Right atrium auricular region (tissue), 2 donors: ENCODE measurements around the gene ZNF423. TPM values are rescaled to one million over a fixed set of nuclear protein-coding genes. Genes with fewer than 3 reads are reported as not detected.

Experiments used
- DNase-seq: peaks from one replicate; pipeline ENCODE4 v3.0.0-alpha.2; 2019; ENCODE audit warnings: low spot score
- H3K27ac ChIP-seq, 2 donors: fragments of 200-600 bp; sonication (generic); 1 replicate in 1 of 2; 2 replicates in 1 of 2; pipeline ENCODE4 v1.5.1; 2016 to 2019
- H3K27me3 ChIP-seq, 2 donors: fragments of 200-600 bp; sonication (generic); one replicate each; pipeline versions ENCODE4 v1.5.1 to v1.6.0; 2017 to 2019
- H3K36me3 ChIP-seq: fragments of 200-600 bp; sonication (generic); one replicate; pipeline ENCODE4 v1.5.1; 2016
- H3K4me1 ChIP-seq, 2 donors: fragments of 200-600 bp; sonication (generic); one replicate each; pipeline versions ENCODE4 v1.5.1 to v1.6.0; 2017 to 2019
- H3K4me3 ChIP-seq, 2 donors: fragments of 200-600 bp; sonication (generic); 1 replicate in 1 of 2; 2 replicates in 1 of 2; pipeline ENCODE4 v1.5.1; 2017 to 2019; ENCODE audit warnings: mild to moderate bottlenecking in 1 of 2, moderate library complexity in 1 of 2
- H3K9me3 ChIP-seq, 2 donors: fragments of 200-600 bp; sonication (generic); one replicate each; pipeline ENCODE4 v1.5.1; 2019
- total RNA-seq, 2 donors: library from RNA; depleted of rRNA; stranded (reverse); fragments of >200 nt; gene quantifications; one replicate each; pipeline ENCODE4 v1.1.0, GENCODE V29; 2016
- TF ChIP-seq, protein P1 (sequence below), 2 donors: fragments of 200-600 bp; sonication (generic); IDR thresholded peaks; one replicate each; pipeline ENCODE4 v1.5.1; 2019; ENCODE audit warnings: antibody characterized with exemption in 2 of 2

Gene ZNF423
- total RNA-seq, 2 donors from 2014 or later, result 8.5 to 10.7 TPM

DNA sequence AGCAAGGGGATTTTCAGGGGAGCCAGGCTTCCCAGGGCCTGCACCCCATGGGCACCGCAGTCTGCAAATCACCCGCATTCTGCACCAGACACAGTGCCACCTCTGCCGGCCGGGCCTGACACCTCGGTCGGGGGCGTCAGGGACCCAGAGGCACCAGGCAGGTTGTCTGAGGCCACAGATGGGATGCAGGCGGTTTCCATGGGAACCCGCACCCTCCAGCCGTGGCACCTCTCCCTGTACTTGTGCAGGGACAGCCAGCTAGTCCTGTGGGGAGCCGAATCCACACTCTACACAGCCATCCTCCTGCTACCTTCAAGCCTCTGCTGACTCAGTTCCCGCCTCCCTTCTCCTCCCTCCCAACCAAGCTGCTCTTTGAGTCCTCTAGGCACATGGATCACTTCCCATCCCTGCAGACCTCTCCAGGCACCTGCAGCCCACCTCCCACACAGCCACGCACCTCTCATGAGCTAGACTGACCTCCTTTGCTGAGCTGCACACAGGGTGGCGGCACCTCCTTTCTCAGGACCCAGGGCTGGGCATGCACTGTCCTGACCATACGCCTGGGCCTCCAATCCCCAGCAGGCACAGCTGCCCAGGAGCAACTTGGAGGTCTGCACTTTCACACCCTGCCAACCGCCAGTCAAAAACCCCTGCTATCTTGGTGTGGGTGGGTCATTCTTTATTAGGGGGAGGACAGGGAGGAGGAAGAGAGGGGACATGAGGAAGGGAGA, 362.9 kb downstream of the ZNF423 start:
- no peak overlapping the region for H3K27ac ChIP-seq
- no peak overlapping the region for H3K4me3 ChIP-seq
- no peaks in the 10 kb centered on the region for H3K36me3 ChIP-seq
- no peaks in the 10 kb centered on the region for H3K9me3 ChIP-seq
- no peaks in the 10 kb centered on the region for H3K27me3 ChIP-seq
- TF ChIP-seq, protein P1, sequence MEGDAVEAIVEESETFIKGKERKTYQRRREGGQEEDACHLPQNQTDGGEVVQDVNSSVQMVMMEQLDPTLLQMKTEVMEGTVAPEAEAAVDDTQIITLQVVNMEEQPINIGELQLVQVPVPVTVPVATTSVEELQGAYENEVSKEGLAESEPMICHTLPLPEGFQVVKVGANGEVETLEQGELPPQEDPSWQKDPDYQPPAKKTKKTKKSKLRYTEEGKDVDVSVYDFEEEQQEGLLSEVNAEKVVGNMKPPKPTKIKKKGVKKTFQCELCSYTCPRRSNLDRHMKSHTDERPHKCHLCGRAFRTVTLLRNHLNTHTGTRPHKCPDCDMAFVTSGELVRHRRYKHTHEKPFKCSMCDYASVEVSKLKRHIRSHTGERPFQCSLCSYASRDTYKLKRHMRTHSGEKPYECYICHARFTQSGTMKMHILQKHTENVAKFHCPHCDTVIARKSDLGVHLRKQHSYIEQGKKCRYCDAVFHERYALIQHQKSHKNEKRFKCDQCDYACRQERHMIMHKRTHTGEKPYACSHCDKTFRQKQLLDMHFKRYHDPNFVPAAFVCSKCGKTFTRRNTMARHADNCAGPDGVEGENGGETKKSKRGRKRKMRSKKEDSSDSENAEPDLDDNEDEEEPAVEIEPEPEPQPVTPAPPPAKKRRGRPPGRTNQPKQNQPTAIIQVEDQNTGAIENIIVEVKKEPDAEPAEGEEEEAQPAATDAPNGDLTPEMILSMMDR (IDR thresholded peaks at IDR 0.05), result no peak
- no peak for DNase-seq
- H3K4me1 ChIP-seq, result peaks cover 0 to 11% of the 10 kb centered on the region in 2 donors

DNA sequence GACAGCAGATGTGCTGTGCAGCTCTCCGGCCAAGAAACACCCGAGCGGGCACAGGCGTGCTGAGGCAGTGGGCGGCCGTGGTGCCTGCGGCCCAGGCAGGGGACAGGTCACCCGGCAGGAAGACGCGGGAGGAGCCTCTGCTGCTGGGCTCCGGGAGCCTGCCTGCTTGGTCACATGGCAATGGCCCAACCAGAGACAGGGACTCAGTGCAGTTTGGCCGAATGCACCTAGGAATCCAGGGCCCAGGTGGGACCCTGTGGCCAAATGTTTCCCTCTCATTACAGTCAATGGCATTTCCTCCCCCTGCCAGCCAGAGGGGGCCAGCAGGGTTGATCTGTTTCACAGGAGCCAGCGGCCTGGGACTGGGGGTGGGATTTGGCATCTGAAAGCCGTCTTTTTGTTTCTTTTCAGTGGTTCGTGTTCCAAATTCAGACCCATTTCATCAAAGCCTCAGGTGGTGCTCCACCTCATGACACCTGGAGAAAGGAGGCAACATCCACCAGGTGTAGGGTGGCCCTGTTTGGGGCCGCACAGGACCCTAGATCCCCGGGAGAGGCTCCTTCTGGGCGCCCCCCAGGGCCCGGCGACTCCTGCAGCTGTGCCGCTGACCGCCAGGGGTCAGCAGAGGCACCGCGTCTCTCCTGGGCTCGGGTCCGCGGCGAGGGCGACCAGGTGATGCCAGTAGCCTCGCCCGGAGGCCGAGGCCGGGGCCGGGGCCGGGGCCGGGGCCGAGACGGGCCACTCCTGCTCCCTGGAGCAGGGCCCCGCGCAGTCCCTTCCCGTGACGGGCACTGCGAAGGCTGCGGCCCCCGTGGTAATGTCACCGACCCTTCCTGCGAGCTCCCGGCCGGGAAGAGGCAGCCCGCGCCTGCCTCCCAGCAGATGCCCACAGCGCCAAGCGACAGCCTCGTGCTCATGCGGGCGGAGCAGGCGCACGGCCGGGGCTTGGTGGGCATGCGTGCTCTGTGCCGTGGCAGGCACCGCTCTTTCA, 363.8 kb downstream of the ZNF423 start:
- DNase-seq, result no peak
- Histone ChIP-seq H3K9me3 (no peaks in the 10 kb centered on the region), H3K27ac (peak overlapping the region in 1 of 2 donors; percentile 23), H3K27me3 (no peaks in the 10 kb centered on the region), H3K4me1 (peaks cover 0 to 11% of the 10 kb centered on the region in 2 donors), H3K36me3 (no peaks in the 10 kb centered on the region), H3K4me3 (peak overlapping the region; percentile 3 to 48)
- TF ChIP-seq, protein P1 (IDR thresholded peaks at IDR 0.05), result peak; percentile 90 to 99

DNA sequence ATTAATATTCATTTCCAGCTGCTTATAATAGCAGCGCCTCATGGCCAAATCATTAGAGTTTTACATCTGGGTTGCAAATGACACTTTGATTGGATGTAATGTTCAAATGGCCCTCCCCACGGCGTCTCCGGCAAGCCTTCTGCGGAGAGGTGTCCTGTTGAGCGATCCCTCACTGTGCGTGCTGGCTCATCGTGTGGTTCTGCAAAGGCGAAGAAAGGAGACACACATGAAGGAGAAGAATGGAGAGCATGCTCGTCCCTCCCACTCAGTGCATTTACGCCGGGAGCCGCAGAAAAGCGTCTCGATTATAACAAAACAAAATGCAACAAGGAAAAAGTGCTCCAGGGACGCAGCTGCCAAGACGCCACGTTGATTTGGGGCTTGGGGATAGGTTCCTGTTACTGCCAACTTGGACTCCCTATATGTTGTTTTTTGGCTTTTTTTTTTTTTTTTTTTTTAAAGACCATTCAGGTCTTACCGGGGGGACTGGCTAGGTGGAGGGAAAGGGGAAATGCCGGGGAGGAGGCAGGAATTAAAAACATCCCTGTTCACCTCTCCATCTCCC, 364.7 kb downstream of the ZNF423 start:
- Histone ChIP-seq H3K36me3 (no peaks in the 10 kb centered on the region), H3K4me3 (no peak overlapping the region), H3K4me1 (peaks cover 0 to 11% of the 10 kb centered on the region in 2 donors), H3K9me3 (no peaks in the 10 kb centered on the region), H3K27me3 (no peaks in the 10 kb centered on the region), H3K27ac (no peak overlapping the region)
- no peak for DNase-seq
- TF ChIP-seq, protein P1 (IDR thresholded peaks at IDR 0.05), result no peak

DNA sequence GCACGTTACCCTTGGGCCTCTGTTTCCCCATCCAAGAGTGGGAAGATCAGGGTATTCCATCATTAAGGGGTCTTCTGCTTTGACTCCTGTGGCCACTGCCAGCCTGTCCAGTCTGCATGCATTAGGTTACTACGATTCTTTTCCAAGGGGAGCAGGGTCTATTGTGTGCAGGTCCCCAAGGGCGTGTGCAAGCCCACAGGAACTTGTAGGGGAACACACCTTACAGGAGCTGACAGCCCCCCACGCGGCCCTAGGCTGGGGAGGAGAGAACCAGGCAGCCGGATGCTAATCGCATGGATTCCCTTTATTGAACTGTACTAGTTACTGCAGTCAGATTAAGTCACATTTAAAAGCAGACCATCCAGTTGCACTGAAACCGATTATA, 365.6 kb downstream of the ZNF423 start:
- Histone ChIP-seq H3K36me3 (no peaks in the 10 kb centered on the region), H3K4me1 (peaks cover 0 to 11% of the 10 kb centered on the region in 2 donors), H3K4me3 (no peak overlapping the region), H3K27ac (no peak overlapping the region), H3K9me3 (no peaks in the 10 kb centered on the region), H3K27me3 (no peaks in the 10 kb centered on the region)
- TF ChIP-seq, protein P1 (IDR thresholded peaks at IDR 0.05), result no peak
- no peak for DNase-seq

DNA sequence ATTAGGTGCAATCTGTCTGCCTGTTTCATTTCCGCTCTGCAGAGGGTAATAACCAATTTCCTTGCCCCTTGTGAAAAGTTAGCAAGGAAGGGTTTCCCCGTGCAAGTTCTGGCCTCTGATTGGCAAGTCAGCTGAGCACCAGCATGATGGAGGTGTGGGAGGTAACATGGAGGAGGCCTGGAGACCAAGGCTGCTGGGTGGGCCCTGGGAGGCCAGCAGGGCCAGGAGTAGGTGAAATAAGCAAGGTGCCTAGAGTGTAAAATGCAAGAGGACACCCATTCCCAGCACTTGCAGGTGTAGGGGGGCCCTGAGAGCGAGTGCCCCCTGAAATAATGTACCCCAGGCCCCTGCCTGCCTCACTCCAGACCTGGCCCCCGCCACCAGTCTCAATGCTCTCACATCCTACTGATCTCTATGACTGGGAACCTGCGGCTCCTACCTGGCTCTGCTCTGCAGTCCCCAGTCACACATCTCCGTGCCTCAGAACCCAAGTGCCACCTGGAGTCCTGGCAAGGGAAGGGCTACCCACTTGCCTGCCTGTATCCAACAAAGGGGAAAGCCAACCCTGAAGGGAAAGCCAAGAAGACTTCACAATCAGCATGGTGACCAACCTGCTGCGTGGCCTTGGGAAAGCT, 366.1 kb downstream of the ZNF423 start:
- H3K4me3 ChIP-seq, result no peak overlapping the region
- TF ChIP-seq, protein P1 (IDR thresholded peaks at IDR 0.05), result no peak
- no peaks in the 10 kb centered on the region for H3K27me3 ChIP-seq
- H3K27ac ChIP-seq, result no peak overlapping the region
- no peaks in the 10 kb centered on the region for H3K36me3 ChIP-seq
- DNase-seq, result no peak
- peaks cover 0 to 11% of the 10 kb centered on the region in 2 donors for H3K4me1 ChIP-seq
- no peaks in the 10 kb centered on the region for H3K9me3 ChIP-seq
